ENCODE data around the gene KLHL28. TPM values are rescaled to one million over a fixed set of nuclear protein-coding genes. Genes with fewer than 3 reads are reported as not detected.
A peak's percentile ranks its signal among the peaks of the same experiment; 100 is the strongest.

Gene KLHL28
- 6.1 and 7.0 TPM in 2 replicates for total RNA-seq (2012; rRNA removed)

- no peaks in the 10 kb centered on the region for H3K36me3 ChIP-seq (ENCODE audit: insufficient read depth, low read length)
- H3K4me2 ChIP-seq (ENCODE audit: low read length) = peak within 1 kb of the TSS; percentile 94
- peak within 1 kb of the TSS; percentile 81 for H3K4me3 ChIP-seq (ENCODE audit: low read length)
- H3K9me3 ChIP-seq (replicated peaks; ENCODE audit: low read length) = no peaks in the 10 kb centered on the region
- peaks cover 15% of the 10 kb centered on the region for H3K4me1 ChIP-seq (ENCODE audit: control insufficient read depth, insufficient read depth, low read length)
- H3K9ac ChIP-seq (ENCODE audit: low read depth, low read length) = peak within 1 kb of the TSS; percentile 87
- H3K27me3 ChIP-seq (ENCODE audit: control insufficient read depth, insufficient read depth, low read length) = no peaks in the 10 kb centered on the region
Observed at GRCh38 chr14:44961554-44962333, at the start of gene KLHL28, which contains the start of gene TOGARAM1. Gene KLHL28 (minus strand): TSS chr14:44961947. CDS start chr14:44945928, 16,019 bp downstream. Gene TOGARAM1 (plus strand): TSS chr14:44962190. CDS start chr14:44962422, 232 bp downstream.

- Histone ChIP-seq H3K9ac (ENCODE audit: low read depth, low read length) (no peak overlapping the region), H3K4me2 (ENCODE audit: low read length) (no peak overlapping the region), H3K4me1 (ENCODE audit: control insufficient read depth, insufficient read depth, low read length) (no peaks in the 10 kb centered on the region), H3K27me3 (ENCODE audit: control insufficient read depth, insufficient read depth, low read length) (no peaks in the 10 kb centered on the region), H3K4me3 (ENCODE audit: low read length) (no peak overlapping the region), H3K36me3 (ENCODE audit: insufficient read depth, low read length) (no peaks in the 10 kb centered on the region), H3K9me3 (replicated peaks; ENCODE audit: low read length) (no peaks in the 10 kb centered on the region)
Observed at GRCh38 chr14:45003924-45004323, 42.2 kb upstream of the KLHL28 start.

GRCh38 chr14:44995770-44996294 lies 34.1 kb upstream of the KLHL28 start:
- H3K36me3 ChIP-seq (ENCODE audit: insufficient read depth, low read length) = no peaks in the 10 kb centered on the region
- H3K4me1 ChIP-seq (ENCODE audit: control insufficient read depth, insufficient read depth, low read length) = no peaks in the 10 kb centered on the region
- H3K27me3 ChIP-seq (ENCODE audit: control insufficient read depth, insufficient read depth, low read length) = no peaks in the 10 kb centered on the region
- H3K4me2 ChIP-seq (ENCODE audit: low read length) = no peak overlapping the region
- H3K9me3 ChIP-seq (replicated peaks; ENCODE audit: low read length) = no peaks in the 10 kb centered on the region
- H3K9ac ChIP-seq (ENCODE audit: low read depth, low read length) = no peak overlapping the region
- no peak overlapping the region for H3K4me3 ChIP-seq (ENCODE audit: low read length)

- no peaks in the 10 kb centered on the region for H3K36me3 ChIP-seq (ENCODE audit: insufficient read depth, low read length)
Observed at GRCh38 chr14:44995196-44995595, 33.4 kb upstream of the KLHL28 start.

GRCh38 chr14:44990533-44990932 lies 28.8 kb upstream of the KLHL28 start:
- no peaks in the 10 kb centered on the region for H3K27me3 ChIP-seq (ENCODE audit: control insufficient read depth, insufficient read depth, low read length)
- no peak overlapping the region for H3K4me3 ChIP-seq (ENCODE audit: low read length)
- H3K4me2 ChIP-seq (ENCODE audit: low read length) = no peak overlapping the region
- H3K4me1 ChIP-seq (ENCODE audit: control insufficient read depth, insufficient read depth, low read length) = no peaks in the 10 kb centered on the region
- H3K9ac ChIP-seq (ENCODE audit: low read depth, low read length) = no peak overlapping the region
- H3K36me3 ChIP-seq (ENCODE audit: insufficient read depth, low read length) = no peaks in the 10 kb centered on the region
- H3K9me3 ChIP-seq (replicated peaks; ENCODE audit: low read length) = no peaks in the 10 kb centered on the region

More at GRCh38 chr14:44995196-44995595, 33.4 kb upstream of the KLHL28 start:
- Histone ChIP-seq H3K9me3 (replicated peaks; ENCODE audit: low read length) (no peaks in the 10 kb centered on the region), H3K27me3 (ENCODE audit: control insufficient read depth, insufficient read depth, low read length) (no peaks in the 10 kb centered on the region), H3K4me2 (ENCODE audit: low read length) (no peak overlapping the region), H3K4me1 (ENCODE audit: control insufficient read depth, insufficient read depth, low read length) (no peaks in the 10 kb centered on the region), H3K4me3 (ENCODE audit: low read length) (no peak overlapping the region), H3K9ac (ENCODE audit: low read depth, low read length) (no peak overlapping the region)

GRCh38 chr14:44989497-44990440 lies 28.0 kb upstream of the KLHL28 start:
- no peaks in the 10 kb centered on the region for H3K9me3 ChIP-seq (replicated peaks; ENCODE audit: low read length)
- no peaks in the 10 kb centered on the region for H3K27me3 ChIP-seq (ENCODE audit: control insufficient read depth, insufficient read depth, low read length)
- no peak overlapping the region for H3K9ac ChIP-seq (ENCODE audit: low read depth, low read length)
- no peaks in the 10 kb centered on the region for H3K36me3 ChIP-seq (ENCODE audit: insufficient read depth, low read length)
- H3K4me1 ChIP-seq (ENCODE audit: control insufficient read depth, insufficient read depth, low read length) = no peaks in the 10 kb centered on the region
- no peak overlapping the region for H3K4me2 ChIP-seq (ENCODE audit: low read length)
- no peak overlapping the region for H3K4me3 ChIP-seq (ENCODE audit: low read length)

- Histone ChIP-seq H3K36me3 (ENCODE audit: insufficient read depth, low read length) (no peaks in the 10 kb centered on the region), H3K4me2 (ENCODE audit: low read length) (no peak overlapping the region), H3K27me3 (ENCODE audit: control insufficient read depth, insufficient read depth, low read length) (no peaks in the 10 kb centered on the region), H3K4me3 (ENCODE audit: low read length) (no peak overlapping the region), H3K9me3 (replicated peaks; ENCODE audit: low read length) (no peaks in the 10 kb centered on the region), H3K4me1 (ENCODE audit: control insufficient read depth, insufficient read depth, low read length) (no peaks in the 10 kb centered on the region), H3K9ac (ENCODE audit: low read depth, low read length) (no peak overlapping the region)
Observed at GRCh38 chr14:44988694-44989093, 26.9 kb upstream of the KLHL28 start.

GRCh38 chr14:44982594-44982993 lies 20.8 kb upstream of the KLHL28 start:
- Histone ChIP-seq H3K4me1 (ENCODE audit: control insufficient read depth, insufficient read depth, low read length) (no peaks in the 10 kb centered on the region), H3K27me3 (ENCODE audit: control insufficient read depth, insufficient read depth, low read length) (no peaks in the 10 kb centered on the region), H3K4me2 (ENCODE audit: low read length) (no peak overlapping the region), H3K4me3 (ENCODE audit: low read length) (no peak overlapping the region), H3K9me3 (replicated peaks; ENCODE audit: low read length) (no peaks in the 10 kb centered on the region), H3K36me3 (ENCODE audit: insufficient read depth, low read length) (no peaks in the 10 kb centered on the region), H3K9ac (ENCODE audit: low read depth, low read length) (no peak overlapping the region)

GRCh38 chr14:44981198-44981597 lies 19.5 kb upstream of the KLHL28 start:
- H3K4me3 ChIP-seq (ENCODE audit: low read length) = no peak overlapping the region
- no peak overlapping the region for H3K4me2 ChIP-seq (ENCODE audit: low read length)
- H3K4me1 ChIP-seq (ENCODE audit: control insufficient read depth, insufficient read depth, low read length) = no peaks in the 10 kb centered on the region
- no peaks in the 10 kb centered on the region for H3K27me3 ChIP-seq (ENCODE audit: control insufficient read depth, insufficient read depth, low read length)
- no peak overlapping the region for H3K9ac ChIP-seq (ENCODE audit: low read depth, low read length)
- no peaks in the 10 kb centered on the region for H3K36me3 ChIP-seq (ENCODE audit: insufficient read depth, low read length)
- H3K9me3 ChIP-seq (replicated peaks; ENCODE audit: low read length) = no peaks in the 10 kb centered on the region

GRCh38 chr14:44979740-44980356 lies 18.1 kb upstream of the KLHL28 start:
- H3K9me3 ChIP-seq (replicated peaks; ENCODE audit: low read length) = no peaks in the 10 kb centered on the region
- H3K4me1 ChIP-seq (ENCODE audit: control insufficient read depth, insufficient read depth, low read length) = no peaks in the 10 kb centered on the region
- no peak overlapping the region for H3K4me3 ChIP-seq (ENCODE audit: low read length)
- no peaks in the 10 kb centered on the region for H3K36me3 ChIP-seq (ENCODE audit: insufficient read depth, low read length)
- no peaks in the 10 kb centered on the region for H3K27me3 ChIP-seq (ENCODE audit: control insufficient read depth, insufficient read depth, low read length)
- H3K9ac ChIP-seq (ENCODE audit: low read depth, low read length) = no peak overlapping the region
- no peak overlapping the region for H3K4me2 ChIP-seq (ENCODE audit: low read length)

GRCh38 chr14:44979273-44979672 lies 17.5 kb upstream of the KLHL28 start:
- Histone ChIP-seq H3K9me3 (replicated peaks; ENCODE audit: low read length) (no peaks in the 10 kb centered on the region), H3K9ac (ENCODE audit: low read depth, low read length) (no peak overlapping the region)

More at GRCh38 chr14:44979273-44979672, 17.5 kb upstream of the KLHL28 start:
- Histone ChIP-seq H3K36me3 (ENCODE audit: insufficient read depth, low read length) (no peaks in the 10 kb centered on the region), H3K4me2 (ENCODE audit: low read length) (no peak overlapping the region), H3K4me1 (ENCODE audit: control insufficient read depth, insufficient read depth, low read length) (no peaks in the 10 kb centered on the region), H3K4me3 (ENCODE audit: low read length) (no peak overlapping the region), H3K27me3 (ENCODE audit: control insufficient read depth, insufficient read depth, low read length) (no peaks in the 10 kb centered on the region)
